Mesendoderm (in vitro differentiated cells): ENCODE measurements around the gene SRC. TPM values are rescaled to one million over a fixed set of nuclear protein-coding genes. Genes with fewer than 3 reads are reported as not detected.
A peak's percentile ranks its signal among the peaks of the same experiment; 100 is the strongest.

Source experiments
- DNase-seq: peaks from one replicate; pipeline ENCODE4 v3.0.0; 2013
- H2AK5ac ChIP-seq: 2 replicates; pipeline ENCODE4 v1.6.1; 2013; ENCODE audit warnings: low read length, inconsistent platforms
- H2BK120ac ChIP-seq: 2 replicates; pipeline ENCODE4 v1.6.1; 2013; ENCODE audit warnings: low read depth, mild to moderate bottlenecking, low read length, moderate library complexity, mixed read lengths
- H2BK15ac ChIP-seq: replicated peaks from 2 replicates; pipeline ENCODE4 v1.6.1; 2013; ENCODE audit warnings: low read depth, mild to moderate bottlenecking, moderate library complexity
- H2BK5ac ChIP-seq: 2 replicates; pipeline ENCODE4 v1.6.1; 2013; ENCODE audit warnings: low read length, inconsistent platforms
- H3K18ac ChIP-seq: 2 replicates; pipeline ENCODE4 v1.6.1; 2013; ENCODE audit warnings: mild to moderate bottlenecking, low read length, mixed read lengths
- H3K23ac ChIP-seq: one replicate; pipeline ENCODE4 v1.6.1; 2013; ENCODE audit warnings: low read length
- H3K27ac ChIP-seq: 2 replicates; pipeline ENCODE4 v1.5.1; 2013; ENCODE audit warnings: low read depth, mild to moderate bottlenecking, inconsistent platforms, low read length, moderate library complexity
- H3K27me3 ChIP-seq: 2 replicates; pipeline ENCODE4 v1.6.1; 2013; ENCODE audit warnings: low read length, control low read depth, mild to moderate bottlenecking, inconsistent platforms; ENCODE audit not compliant: insufficient read depth, poor library complexity
- H3K36me3 ChIP-seq: 2 replicates; pipeline ENCODE4 v1.6.1; 2013; ENCODE audit warnings: low read length, inconsistent platforms; ENCODE audit not compliant: control insufficient read depth, insufficient read depth
- H3K4ac ChIP-seq: one replicate; pipeline ENCODE4 v1.6.1; 2013; ENCODE audit warnings: low read depth, mild to moderate bottlenecking, low read length, moderate library complexity
- H3K4me1 ChIP-seq: 2 replicates; pipeline ENCODE4 v1.6.1; 2013; ENCODE audit warnings: low read depth, low read length, inconsistent platforms; ENCODE audit not compliant: control insufficient read depth
- H3K4me2 ChIP-seq: 2 replicates; pipeline ENCODE4 v1.6.1; 2013; ENCODE audit warnings: low read length
- H3K4me3 ChIP-seq: 2 replicates; pipeline ENCODE4 v1.5.1; 2013; ENCODE audit warnings: mild to moderate bottlenecking, low read length
- H3K56ac ChIP-seq: one replicate; pipeline ENCODE4 v1.6.1; 2013; ENCODE audit warnings: low read length
- H3K79me1 ChIP-seq: 2 replicates; pipeline ENCODE4 v1.6.1; 2013; ENCODE audit warnings: low read length, inconsistent platforms
- H3K79me2 ChIP-seq: 2 replicates; pipeline ENCODE4 v1.6.1; 2013; ENCODE audit warnings: mild to moderate bottlenecking, low read length; ENCODE audit not compliant: control insufficient read depth, insufficient read depth
- H3K9ac ChIP-seq: 2 replicates; pipeline ENCODE4 v1.6.1; 2013; ENCODE audit warnings: low read length, inconsistent platforms
- H4K5ac ChIP-seq: one replicate; pipeline ENCODE4 v1.6.1; 2013; ENCODE audit warnings: low read length
- H4K8ac ChIP-seq: one replicate; pipeline ENCODE4 v1.6.1; 2013; ENCODE audit warnings: low read depth, mild to moderate bottlenecking, control low read depth, low read length, moderate library complexity
- WGBS: extraction: QIAGEN DNeasy Blood & Tissue Kit; methylation state at CpG from one replicate; pipeline ENCODE4 v1.1.7; 2013; ENCODE audit warnings: low lambda C conversion rate, missing lambda C conversion rate; ENCODE audit not compliant: insufficient coverage; ENCODE audit errors: extremely low coverage; 5-methylcytosine and 5-hydroxymethylcytosine counted together
- polyA plus RNA-seq, 2 experiments: library from polyadenylated mRNA; stranded (reverse); fragments of 200-250 nt; gene quantifications; one replicate each; pipeline ENCODE4 v1.2.3, GENCODE V29; 2013

The SRC gene
- polyA plus RNA-seq (2013, experiment 1 of 2): 18.4 TPM
- polyA plus RNA-seq (2013, experiment 2 of 2): 19.3 TPM

DNA sequence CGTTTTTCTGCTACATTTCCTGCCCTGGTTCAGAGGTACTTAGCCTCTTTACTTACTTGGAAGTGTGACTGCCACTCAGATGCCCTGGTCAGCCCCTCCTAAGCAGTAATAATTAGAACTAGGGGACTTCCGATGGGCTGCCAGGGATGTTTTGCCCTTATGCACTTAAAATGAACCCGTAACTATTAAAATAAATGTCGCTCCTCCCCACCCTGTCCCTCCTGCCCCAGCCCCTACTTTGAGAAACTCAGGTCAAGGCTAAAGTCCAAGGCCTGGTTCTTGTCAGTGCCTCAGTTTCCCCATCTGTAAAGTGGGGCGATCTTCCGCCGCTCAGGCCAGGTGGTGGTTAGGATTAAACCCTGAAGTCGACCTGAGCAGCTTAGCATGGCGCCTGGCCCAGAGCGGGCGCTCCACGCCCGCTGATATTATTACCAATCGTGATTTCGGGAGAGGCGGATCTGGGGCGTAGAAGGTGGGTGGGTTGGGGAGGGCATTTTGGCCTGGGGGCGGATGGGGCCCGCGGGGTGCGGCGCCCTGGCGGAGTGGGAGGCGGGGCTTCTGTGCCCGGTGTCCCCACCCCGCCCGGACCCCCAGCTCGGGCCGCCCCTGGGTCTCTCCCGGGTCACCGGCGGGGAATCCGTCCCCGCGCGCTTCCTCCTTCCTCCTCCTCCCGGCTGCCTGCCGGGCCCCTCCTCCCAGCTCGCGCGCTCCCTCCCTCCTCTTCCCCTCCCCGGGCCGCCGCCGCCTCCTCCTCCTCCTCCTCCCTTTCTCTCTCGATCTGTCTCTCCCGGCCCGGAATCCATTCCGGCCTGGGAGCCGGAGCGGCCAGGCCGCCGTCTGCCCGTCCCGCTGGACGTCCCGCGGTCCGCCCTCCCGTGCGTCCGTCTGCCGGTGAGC lies at the start of gene SRC:
SRC (plus strand) TSS at position 802 of the 897 bp plus-strand sequence. CDS start 38,014 bp downstream, outside the sequence.
- no peaks in the 10 kb centered on the region for H3K4me1 ChIP-seq
- no peak within 1 kb of the TSS for H2BK15ac ChIP-seq
- H2AK5ac ChIP-seq: peak within 1 kb of the TSS; percentile 74
- peak within 1 kb of the TSS; percentile 74 for H2BK120ac ChIP-seq
- H3K23ac ChIP-seq: peak within 1 kb of the TSS; percentile 98
- H3K9ac ChIP-seq: peak within 1 kb of the TSS; percentile 81
- no peaks in the 10 kb centered on the region for H3K27me3 ChIP-seq
- peak within 1 kb of the TSS; percentile 67 for H2BK5ac ChIP-seq
- H3K4ac ChIP-seq: peak within 1 kb of the TSS; percentile 94
- H3K4me3 ChIP-seq: peak within 1 kb of the TSS; percentile 47
- WGBS: no CpG with 5 or more reads among the region's 63 CpGs
- H4K5ac ChIP-seq: no peak within 1 kb of the TSS
- peak within 1 kb of the TSS; percentile 67 for H3K4me2 ChIP-seq
- H3K79me2 ChIP-seq: peaks cover 40% of the 10 kb centered on the region
- H3K27ac ChIP-seq: peak within 1 kb of the TSS; percentile 23
- H3K18ac ChIP-seq: peak within 1 kb of the TSS; percentile 95
- peaks cover 34% of the 10 kb centered on the region for H3K79me1 ChIP-seq
- peak; percentile 81 for DNase-seq
- H3K36me3 ChIP-seq: no peaks in the 10 kb centered on the region
- H3K56ac ChIP-seq: peak within 1 kb of the TSS; percentile 92
- no peak within 1 kb of the TSS for H4K8ac ChIP-seq

DNA sequence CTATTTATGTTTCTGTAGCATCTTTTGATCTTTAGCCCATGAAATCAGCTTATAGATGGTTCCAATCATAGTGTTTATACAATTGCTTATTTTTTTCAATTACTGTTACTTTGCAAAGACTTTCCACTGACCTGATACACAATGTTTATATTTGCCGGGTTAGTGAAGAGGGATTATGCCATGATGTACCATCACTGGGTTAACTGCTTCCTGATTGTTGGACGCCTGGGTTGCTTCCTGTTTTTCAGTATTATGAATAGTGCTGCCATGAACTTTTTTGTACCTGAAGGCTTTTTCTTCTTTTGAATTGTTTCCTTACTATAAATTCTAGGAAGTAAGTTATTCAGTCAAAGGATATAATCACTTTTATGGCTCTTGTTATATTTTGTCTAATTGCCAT lies 49.6 kb upstream of the SRC start:
- no peak overlapping the region for H3K27ac ChIP-seq
- H2BK15ac ChIP-seq: no peak overlapping the region
- no peak overlapping the region for H4K5ac ChIP-seq
- H3K9ac ChIP-seq: no peak overlapping the region
- H3K36me3 ChIP-seq: no peaks in the 10 kb centered on the region
- no peak overlapping the region for H3K56ac ChIP-seq
- H2BK120ac ChIP-seq: no peak overlapping the region
- H3K23ac ChIP-seq: no peak overlapping the region
- DNase-seq: no peak
- H3K4ac ChIP-seq: no peak overlapping the region
- no peak overlapping the region for H2BK5ac ChIP-seq
- no peak overlapping the region for H3K18ac ChIP-seq
- H3K4me3 ChIP-seq: no peak overlapping the region
- no peak overlapping the region for H2AK5ac ChIP-seq
- H3K4me2 ChIP-seq: no peak overlapping the region
- no CpG with 5 or more reads among the region's 2 CpGs for WGBS
- no peaks in the 10 kb centered on the region for H3K27me3 ChIP-seq
- no peak overlapping the region for H4K8ac ChIP-seq
- H3K79me2 ChIP-seq: peaks cover 20% of the 10 kb centered on the region
- H3K4me1 ChIP-seq: peaks cover 3% of the 10 kb centered on the region
- H3K79me1 ChIP-seq: peaks cover 24% of the 10 kb centered on the region

DNA sequence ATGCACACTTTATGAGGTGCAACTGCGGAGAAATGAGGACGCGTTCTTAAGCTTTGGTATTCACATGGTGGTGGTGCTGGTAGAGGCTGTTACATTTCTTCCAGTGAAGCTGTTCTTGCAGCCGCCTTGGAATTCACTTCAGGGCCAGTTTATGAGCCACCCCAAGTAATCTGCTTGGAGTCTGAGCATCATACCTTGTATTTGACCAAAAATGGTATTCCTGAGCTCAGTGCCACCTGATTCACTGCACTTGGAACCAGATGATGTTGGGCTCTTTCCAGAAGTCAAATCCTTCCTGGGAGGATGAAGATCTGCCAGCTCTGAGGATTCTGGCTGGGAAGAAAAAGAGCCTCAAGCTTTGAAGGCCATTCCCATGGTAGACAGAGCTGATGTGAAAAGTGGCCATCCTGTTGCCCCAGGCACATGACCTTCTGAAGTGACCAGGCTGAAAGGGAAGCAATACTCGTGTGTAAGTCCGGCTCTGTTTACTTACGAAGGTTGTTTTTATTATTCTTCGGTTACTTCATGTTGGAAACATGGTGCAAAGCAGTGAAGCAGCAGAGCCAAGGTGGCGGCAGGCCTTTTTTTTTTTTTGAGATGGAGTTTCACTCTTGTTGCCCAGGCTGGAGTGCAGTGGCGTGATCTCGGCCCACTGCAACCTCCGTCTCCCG lies 48.7 kb upstream of the SRC start:
- no peak overlapping the region for H3K27ac ChIP-seq

DNA sequence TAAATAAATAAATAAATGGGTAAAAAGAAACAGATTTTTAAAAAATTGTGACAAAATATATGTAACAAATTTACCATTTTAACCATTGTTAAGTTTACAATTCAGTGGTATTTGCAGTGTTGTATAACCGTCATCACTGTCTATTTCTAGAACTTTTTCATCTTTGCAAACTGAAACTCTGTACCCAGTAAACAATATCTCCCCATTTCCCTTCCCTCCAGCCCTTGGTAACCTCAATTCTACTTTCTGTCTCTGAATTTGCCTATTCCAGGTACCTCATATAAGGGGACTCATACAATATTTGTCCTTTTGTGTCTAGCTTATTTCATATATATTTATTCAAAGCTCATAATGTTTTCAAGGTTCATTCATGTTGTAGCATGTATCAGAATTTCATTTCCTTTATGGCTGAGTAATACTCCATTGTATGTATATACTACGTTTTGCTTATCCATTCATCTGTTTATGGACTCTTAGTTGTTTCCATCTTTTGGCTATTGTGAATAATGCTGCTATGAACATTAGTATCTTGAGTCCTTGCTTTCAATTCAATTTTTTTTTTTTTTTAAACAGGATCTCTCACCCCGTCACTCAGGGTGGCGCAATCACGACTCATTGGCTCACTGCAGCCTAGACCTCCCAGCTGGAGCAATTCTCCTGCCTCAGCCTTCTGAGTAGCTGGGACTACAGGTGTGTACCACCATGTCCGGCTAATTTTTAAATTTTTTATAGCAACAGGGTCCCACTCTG lies 47.6 kb upstream of the SRC start:
- no peak overlapping the region for H2BK5ac ChIP-seq
- no peaks in the 10 kb centered on the region for H3K27me3 ChIP-seq
- H2BK15ac ChIP-seq: no peak overlapping the region
- no CpG with 5 or more reads among the region's 6 CpGs for WGBS
- H4K8ac ChIP-seq: no peak overlapping the region
- no peak overlapping the region for H3K4me3 ChIP-seq
- peaks cover 6% of the 10 kb centered on the region for H3K36me3 ChIP-seq
- DNase-seq: no peak
- H3K4ac ChIP-seq: no peak overlapping the region
- H3K18ac ChIP-seq: no peak overlapping the region
- peaks cover 14% of the 10 kb centered on the region for H3K79me2 ChIP-seq
- no peak overlapping the region for H3K23ac ChIP-seq
- H3K9ac ChIP-seq: no peak overlapping the region
- no peak overlapping the region for H2BK120ac ChIP-seq
- H3K56ac ChIP-seq: no peak overlapping the region
- peaks cover 3% of the 10 kb centered on the region for H3K4me1 ChIP-seq
- H4K5ac ChIP-seq: no peak overlapping the region
- H3K4me2 ChIP-seq: no peak overlapping the region
- no peak overlapping the region for H2AK5ac ChIP-seq
- peaks cover 22% of the 10 kb centered on the region for H3K79me1 ChIP-seq
- no peak overlapping the region for H3K27ac ChIP-seq

More for the DNA sequence above, 48.7 kb upstream of the SRC start:
- no peak overlapping the region for H3K56ac ChIP-seq
- H2BK5ac ChIP-seq: no peak overlapping the region
- no peak overlapping the region for H4K8ac ChIP-seq
- no peak overlapping the region for H3K4ac ChIP-seq
- no peak overlapping the region for H2BK120ac ChIP-seq
- peaks cover 5% of the 10 kb centered on the region for H3K36me3 ChIP-seq
- H3K4me2 ChIP-seq: no peak overlapping the region
- no peak for DNase-seq
- peaks cover 24% of the 10 kb centered on the region for H3K79me1 ChIP-seq
- H3K18ac ChIP-seq: no peak overlapping the region
- H2BK15ac ChIP-seq: no peak overlapping the region
- H3K9ac ChIP-seq: no peak overlapping the region
- H3K4me3 ChIP-seq: no peak overlapping the region
- H3K4me1 ChIP-seq: peaks cover 3% of the 10 kb centered on the region
- no CpG with 5 or more reads among the region's 13 CpGs for WGBS
- H3K79me2 ChIP-seq: peaks cover 17% of the 10 kb centered on the region
- H3K27me3 ChIP-seq: no peaks in the 10 kb centered on the region
- H4K5ac ChIP-seq: no peak overlapping the region
- no peak overlapping the region for H3K23ac ChIP-seq
- H2AK5ac ChIP-seq: no peak overlapping the region

DNA sequence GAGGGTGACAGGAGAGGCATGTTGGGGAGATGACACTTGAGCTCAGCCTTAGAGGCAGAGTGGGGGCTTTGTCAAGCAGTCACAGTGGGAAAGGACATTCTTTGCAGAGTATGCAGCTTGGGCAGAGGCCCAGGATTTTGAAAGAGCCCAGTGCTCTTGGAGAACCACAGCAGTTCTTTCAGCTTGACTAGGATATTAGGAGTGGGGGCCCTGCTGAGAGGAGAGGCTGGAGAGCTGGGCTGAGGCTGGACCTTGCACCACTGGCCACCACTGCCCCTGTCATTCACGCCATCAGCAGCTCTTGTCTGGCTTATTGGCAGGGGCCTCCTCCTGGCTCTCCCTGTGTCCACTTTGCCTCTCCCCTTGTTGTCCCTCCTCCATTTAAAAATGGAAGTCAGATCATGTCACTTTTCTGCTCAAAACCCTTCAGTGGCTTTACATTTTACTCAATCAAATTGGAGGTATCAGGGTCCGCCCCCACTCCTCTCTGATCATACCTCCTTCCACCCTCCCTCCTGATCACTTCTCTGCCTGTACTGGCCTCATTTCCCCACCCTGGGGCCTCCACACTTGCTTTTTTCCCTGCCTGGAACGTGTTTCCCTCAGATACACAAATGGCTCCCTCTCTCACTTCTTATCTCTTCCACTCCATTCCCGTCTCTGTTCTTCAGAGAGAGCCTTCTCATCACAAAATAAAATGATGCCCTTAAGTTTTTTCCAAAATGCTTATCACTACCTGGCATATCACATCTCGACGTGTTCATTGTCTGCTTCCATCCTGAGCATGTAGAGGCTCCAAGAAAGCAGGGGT lies 46.0 kb upstream of the SRC start:
- H3K4me1 ChIP-seq: no peaks in the 10 kb centered on the region
- H3K27ac ChIP-seq: no peak overlapping the region
- no peak overlapping the region for H3K4me3 ChIP-seq
- peaks cover 10% of the 10 kb centered on the region for H3K79me2 ChIP-seq
- H3K18ac ChIP-seq: no peak overlapping the region
- no peak overlapping the region for H3K9ac ChIP-seq
- peaks cover 8% of the 10 kb centered on the region for H3K36me3 ChIP-seq
- no peak overlapping the region for H3K23ac ChIP-seq
- peak overlapping the region; percentile 8 for H3K56ac ChIP-seq
- no peak overlapping the region for H2BK5ac ChIP-seq
- H2BK120ac ChIP-seq: no peak overlapping the region
- no peak overlapping the region for H3K4me2 ChIP-seq
- no CpG with 5 or more reads among the region's 6 CpGs for WGBS
- no peak overlapping the region for H3K4ac ChIP-seq
- H4K5ac ChIP-seq: no peak overlapping the region
- no peak overlapping the region for H2BK15ac ChIP-seq
- no peak for DNase-seq
- no peaks in the 10 kb centered on the region for H3K27me3 ChIP-seq
- no peak overlapping the region for H2AK5ac ChIP-seq
- H3K79me1 ChIP-seq: peaks cover 17% of the 10 kb centered on the region
- no peak overlapping the region for H4K8ac ChIP-seq
